Left renal pelvis (tissue), 4 donors: Measurements from ENCODE around the gene DDX46. TPM values are rescaled to one million over a fixed set of nuclear protein-coding genes. Genes with fewer than 3 reads are reported as not detected.
A peak's percentile ranks its signal among the peaks of the same experiment; 100 is the strongest.
"Not testable (repeated sequence)": the region's sequence is repeated elsewhere in the genome, so short reads cannot be mapped to it uniquely, and the experiment has no call there.

Source experiments
- DNase-seq, 4 donors: peaks; one replicate each; pipeline ENCODE4 v3.0.0-alpha.2; 2013; ENCODE audit warnings: low read depth in 4 of 4, low spot score in 3 of 4
- polyA plus RNA-seq, 4 donors: library from polyadenylated mRNA; unstranded; fragments of 120-200 nt; gene quantifications; one replicate each; pipeline ENCODE4 v1.2.1, GENCODE V29; 2013; ENCODE audit not compliant: insufficient read length in 4 of 4

Gene DDX46
- polyA plus RNA-seq, 4 donors = 58.6 to 89.5 (median 79.6) TPM

GRCh38 chr5:134837530-134838181, 79.1 kb downstream of the DDX46 start:
- DNase-seq = no peak

DNA sequence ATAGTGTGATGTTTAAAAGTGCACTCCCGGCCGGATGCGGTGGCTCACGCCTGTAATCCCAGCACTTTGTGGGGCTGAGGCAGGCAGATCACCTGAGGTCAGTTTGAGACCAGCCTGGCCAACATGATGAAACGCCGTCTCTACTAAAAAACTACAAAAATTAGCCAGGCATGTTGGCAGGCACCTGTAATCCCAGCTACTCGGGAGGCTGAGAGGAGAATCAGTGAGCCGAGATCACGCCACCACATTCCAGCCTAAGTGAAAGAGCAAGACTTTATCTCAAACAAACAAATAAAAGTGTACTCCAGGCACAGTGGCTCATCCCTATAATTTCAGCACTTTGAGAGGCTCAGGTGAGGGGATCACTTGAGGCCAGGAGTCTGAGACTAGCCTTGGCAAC, 79.8 kb downstream of the DDX46 start:
- DNase-seq = not testable (repeated sequence)

- no peak for DNase-seq
Measured at GRCh38 chr5:134840811-134841210, 82.2 kb downstream of the DDX46 start.

GRCh38 chr5:134844252-134844651, 85.7 kb downstream of the DDX46 start:
- no peak for DNase-seq

- no peak for DNase-seq
Measured at GRCh38 chr5:134845335-134845851, 86.8 kb downstream of the DDX46 start.

DNA sequence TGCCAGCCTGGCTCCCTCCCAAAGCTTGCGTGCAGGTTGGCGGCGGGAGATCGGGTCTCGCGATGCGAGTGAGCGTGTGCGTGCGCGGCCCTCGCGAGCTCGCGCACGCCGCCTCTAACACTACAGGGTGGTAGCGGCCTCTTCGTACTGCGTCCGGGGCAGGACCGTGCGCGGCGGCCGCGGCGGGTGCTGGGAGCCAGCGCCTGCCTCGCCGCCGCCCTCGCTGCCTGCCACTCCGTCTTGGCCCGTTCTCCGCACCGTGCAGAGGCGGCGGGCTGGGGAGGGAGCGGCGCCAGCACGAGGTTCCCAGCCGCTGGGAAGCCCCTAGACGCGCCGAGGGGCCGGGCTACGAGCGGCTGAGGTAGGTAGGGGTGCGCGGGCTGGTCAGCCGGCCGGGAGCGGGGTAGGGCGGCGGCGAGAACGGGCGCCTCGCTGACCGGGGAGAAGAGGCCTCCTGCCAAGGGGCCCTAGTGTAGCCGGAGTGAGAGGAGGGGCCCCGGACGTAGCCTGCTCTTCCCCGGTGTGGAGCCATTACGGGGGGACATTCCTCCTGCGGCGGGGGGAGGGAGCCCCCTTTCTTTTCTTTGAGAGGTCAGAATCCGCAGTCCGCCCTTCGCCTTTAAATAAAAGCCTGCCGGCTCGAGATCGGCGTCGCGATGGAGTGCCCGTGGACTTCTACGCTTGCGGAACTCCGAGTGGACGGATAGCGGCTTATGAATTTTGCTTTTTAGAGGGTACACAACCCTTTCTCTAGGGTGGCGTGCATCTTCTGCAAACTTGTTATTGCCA, 87.5 kb downstream of the DDX46 start, which contains the start of gene C5orf24:
Gene C5orf24 (plus strand): TSS at position 117 of the 789 bp plus-strand sequence. CDS start 8,933 bp downstream, outside the sequence.
- peak; percentile 89 to 92 (median 92) for DNase-seq

DNA sequence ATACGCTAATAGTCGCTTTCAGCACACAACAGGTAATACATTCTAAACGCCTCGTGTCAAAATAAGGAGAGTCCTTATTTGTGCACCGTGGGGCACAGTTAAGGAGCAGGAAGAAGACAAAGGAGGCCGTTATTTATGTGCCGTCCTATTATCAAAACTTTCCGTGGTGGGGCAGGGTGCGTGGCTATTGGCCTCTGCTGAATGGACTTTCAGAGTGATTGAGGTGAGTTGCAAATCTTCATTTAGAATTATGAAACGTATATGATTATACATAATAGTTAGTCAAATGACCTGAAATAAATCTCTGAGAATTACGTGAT, 88.0 kb downstream of the DDX46 start:
- DNase-seq = no peak

DNA sequence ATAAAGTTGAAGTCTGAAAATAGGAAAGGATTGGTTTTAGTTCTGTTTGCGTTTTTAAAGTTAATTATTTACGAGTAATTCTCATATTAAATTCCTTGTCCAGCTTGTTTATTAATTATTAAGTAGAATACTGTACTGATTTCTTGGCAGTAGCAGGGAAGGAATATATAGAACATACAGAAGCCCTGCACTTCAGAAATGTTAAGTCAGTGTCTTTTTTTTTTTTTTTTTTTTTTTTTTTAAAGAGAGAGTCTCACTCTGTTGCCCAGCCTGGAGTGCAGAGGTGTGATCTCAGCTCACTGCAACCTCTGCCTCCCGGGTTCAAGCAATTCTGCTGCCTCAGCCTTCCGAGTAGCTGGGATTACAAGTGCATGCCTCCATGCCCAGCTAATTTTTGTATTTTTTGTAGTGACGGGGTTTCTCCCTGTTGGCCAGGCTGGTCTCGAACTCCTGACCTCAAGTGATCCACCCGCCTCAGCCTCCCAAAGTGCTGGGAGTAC, 90.9 kb downstream of the DDX46 start:
- DNase-seq = not testable (repeated sequence)

DNA sequence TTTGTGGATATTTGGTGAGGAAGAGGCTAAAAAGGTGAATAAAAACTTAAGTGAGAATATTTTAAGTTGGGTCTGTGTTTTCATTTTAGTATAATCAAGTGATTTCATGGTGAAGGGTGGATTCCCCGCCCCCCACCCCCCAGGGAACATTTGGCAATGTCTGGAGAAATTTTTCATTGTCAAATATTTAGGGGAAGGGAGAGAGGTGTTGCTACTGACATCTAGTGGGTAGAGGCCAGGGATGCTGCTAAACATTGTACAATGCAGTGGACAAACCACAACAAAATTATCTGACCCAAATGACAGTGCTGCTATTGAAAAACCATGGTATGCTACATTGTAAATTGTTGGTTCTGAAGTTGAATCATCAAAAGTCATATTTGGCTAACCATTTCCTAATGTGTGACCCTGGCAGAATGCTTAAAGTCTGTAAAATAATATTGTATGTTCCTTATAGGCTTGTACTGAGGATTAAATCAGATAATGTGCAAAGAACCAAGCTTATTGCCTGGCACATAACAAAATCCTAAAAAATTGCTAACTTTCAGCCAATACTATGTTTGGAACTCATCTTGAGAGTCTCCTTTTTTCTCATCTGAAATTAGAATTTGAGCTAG, 92.8 kb downstream of the DDX46 start:
- no peak for DNase-seq

DNA sequence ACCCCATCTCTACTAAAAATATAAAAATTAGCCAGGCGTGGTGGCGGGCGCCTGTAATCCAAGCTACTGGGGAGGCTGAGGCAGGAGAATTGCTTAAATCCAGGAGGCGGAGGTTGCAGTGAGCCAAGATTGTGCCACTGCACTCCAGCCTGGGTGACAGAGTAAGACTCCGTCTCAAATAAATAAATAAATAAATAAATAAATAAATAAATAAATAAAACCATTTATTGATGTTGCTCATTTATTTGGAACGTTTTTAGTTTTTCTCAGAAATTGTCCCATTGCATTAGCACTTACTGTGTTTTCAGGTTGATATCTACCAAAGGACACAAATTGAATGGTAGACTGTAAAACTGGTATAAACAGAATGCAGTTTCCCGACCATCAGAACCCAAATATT, 97.9 kb downstream of the DDX46 start:
- not testable (repeated sequence) for DNase-seq

- DNase-seq = no peak
Measured at GRCh38 chr5:134857401-134857800, 98.8 kb downstream of the DDX46 start.

GRCh38 chr5:134864707-134865106, 106.1 kb downstream of the DDX46 start:
- no peak for DNase-seq

- no peak for DNase-seq
Measured at GRCh38 chr5:134873494-134873893, 114.9 kb downstream of the DDX46 start.

- peak; percentile 74 to 79 (median 76) for DNase-seq
Measured at GRCh38 chr5:134873987-134874830, 115.6 kb downstream of the DDX46 start, which contains the start of gene TXNDC15. TSS of gene TXNDC15 (plus strand) at chr5:134874371. CDS start at chr5:134874428, 57 bp downstream.

DNA sequence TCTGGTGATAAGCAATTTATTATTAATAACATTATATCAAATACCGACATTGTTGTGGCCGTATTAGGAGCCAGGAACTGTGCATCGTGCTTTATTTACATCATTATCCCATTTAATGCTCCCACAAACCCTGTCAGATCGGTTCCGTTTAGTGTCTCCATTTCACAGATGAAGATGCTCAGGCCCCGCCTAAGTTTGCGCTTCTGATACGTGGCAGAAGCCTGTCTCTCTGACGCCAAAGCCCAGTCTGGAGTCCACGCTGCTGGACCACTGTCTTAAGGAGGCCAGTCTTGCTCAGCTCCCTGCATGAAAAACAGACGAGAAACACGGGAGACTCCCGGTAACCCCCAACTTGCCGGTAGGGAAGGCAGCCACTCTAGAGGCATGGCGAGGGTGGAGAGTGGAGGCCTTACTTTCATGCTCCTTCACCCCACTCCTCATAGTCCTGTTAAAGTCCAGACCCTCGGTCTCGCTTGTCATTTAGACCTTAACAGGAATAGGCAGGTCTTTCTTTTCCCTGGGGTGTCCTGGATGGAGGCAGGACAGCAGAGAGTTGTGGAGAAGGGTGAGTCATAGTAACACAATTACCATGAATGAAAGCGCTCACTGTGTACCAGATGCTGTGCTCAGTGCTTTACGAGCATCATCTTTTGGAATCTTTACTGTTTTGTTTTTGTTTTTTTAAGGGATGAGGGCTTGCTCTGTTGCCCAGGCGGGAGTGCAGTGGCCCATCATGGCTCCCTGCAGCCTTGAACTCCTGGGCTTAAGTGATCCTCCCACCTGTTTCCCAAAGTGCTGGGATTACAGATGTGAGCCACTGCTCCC, 116.5 kb downstream of the DDX46 start:
- peak; percentile 24 to 34 (median 30) for DNase-seq

- no peak for DNase-seq
Measured at GRCh38 chr5:134877159-134877558, 118.6 kb downstream of the DDX46 start.

GRCh38 chr5:134878403-134878802, 119.8 kb downstream of the DDX46 start:
- no peak for DNase-seq

DNA sequence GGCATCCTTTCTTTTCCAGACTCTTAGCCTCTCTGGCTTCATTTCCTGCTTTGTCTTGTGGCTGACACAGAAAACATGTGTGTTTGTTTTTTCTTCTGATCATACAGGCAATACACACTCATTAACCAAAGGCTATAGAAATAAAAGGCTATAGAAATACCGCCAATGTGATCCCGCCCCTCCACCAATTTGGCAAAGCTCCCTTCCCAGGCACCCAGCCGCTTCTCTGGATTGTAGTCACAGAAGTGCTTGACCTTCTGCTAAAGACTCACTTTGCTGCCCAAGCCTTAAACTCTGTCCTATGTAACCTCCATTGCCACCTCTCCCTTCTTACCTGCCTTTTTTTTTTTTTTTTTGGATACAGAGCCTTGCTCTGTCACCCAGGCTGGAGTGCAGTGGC, 120.9 kb downstream of the DDX46 start:
- DNase-seq = no peak
